ENCODE results near the gene CCNY. TPM values are rescaled to one million over a fixed set of nuclear protein-coding genes. Genes with fewer than 3 reads are reported as not detected.
A peak's percentile ranks its signal among the peaks of the same experiment; 100 is the strongest.
"Not testable (repeated sequence)": the region's sequence is repeated elsewhere in the genome, so short reads cannot be mapped to it uniquely, and the experiment has no call there.

Gene CCNY
- total RNA-seq (ENCODE audit: insufficient read depth, low replicate concordance), result 44.3 TPM

GRCh38 chr10:35336084-35336831, at the start of gene CCNY:
CCNY (plus strand) TSS chr10:35336509; CDS start chr10:35337054, 545 bp downstream.
- DNase-seq (ENCODE audit: low spot score), result peak; percentile 82

DNA sequence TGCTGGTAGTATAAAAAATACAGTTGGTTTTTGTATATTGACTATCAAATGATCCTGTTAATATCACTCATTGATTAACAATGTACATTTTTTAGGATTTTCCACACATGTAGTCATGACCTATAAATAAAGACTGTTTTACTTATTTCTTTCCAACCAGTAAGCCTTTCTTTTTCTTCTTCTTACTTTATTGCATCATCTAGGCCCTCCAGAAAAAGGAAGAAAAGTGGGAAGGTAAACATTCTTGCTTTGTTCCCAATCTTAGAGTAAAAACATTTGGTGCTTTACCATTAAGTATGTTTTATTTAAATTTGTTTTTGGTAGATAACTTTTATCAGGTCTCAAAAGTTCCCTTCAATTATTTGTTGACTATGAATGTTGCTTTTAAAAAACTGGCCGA, 47.1 kb upstream of the CCNY start:
- DNase-seq (ENCODE audit: low spot score), result no peak

GRCh38 chr10:35294506-35294905, 41.8 kb upstream of the CCNY start:
- DNase-seq (ENCODE audit: low spot score), result no peak

GRCh38 chr10:35299016-35299415, 37.3 kb upstream of the CCNY start:
- peak; percentile 15 for DNase-seq (ENCODE audit: low spot score)

DNA sequence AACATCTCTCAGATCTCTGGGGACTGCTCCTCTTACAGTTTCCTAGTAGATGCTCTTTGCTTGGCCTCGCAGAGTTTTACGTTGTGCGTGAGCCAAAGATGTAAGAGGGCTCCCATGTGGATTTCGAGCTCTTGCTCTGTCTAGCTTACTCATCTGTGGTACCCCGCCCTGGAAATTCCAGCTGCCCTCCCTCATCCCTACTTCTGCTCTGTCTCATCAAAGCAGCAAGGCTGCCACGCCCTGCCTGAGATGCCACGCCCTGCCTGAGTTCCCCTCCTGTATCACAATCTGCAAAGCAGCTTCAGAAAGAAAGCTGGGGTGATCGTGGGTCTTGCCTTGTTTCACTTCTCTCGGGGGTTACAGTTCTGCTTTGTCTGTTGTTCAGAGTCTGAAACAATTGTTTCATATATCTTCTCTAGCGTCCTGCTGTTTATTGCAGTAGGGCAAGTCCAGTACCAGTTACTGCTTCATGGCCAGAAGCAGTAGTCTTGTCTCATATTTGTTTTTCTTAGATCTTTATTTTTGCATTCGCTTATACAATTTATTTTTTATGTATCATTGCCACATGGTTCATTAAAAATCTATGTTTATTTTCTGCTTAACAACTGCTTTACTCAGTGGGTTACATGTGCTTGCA, 36.1 kb upstream of the CCNY start:
- peak; percentile 91 for DNase-seq (ENCODE audit: low spot score)

DNA sequence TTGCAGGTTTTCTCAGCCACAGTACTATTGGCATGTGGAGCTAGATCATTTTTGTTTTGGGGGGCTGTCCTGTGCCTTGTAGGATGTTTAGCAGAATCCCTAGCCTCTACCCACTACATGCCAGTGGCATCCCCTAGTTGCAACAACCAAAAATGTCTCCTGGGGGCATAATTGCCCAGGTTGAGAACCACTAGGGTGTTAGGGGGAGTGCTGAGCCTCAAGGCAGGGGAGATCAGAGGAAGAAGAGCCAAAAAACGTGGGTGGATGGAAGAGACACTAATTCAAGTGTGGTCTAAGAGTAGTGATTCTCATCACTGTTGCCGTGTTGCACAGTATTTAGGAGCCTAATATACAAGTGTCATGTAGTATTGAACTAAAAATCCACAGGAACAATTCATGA, 31.7 kb upstream of the CCNY start:
- no peak for DNase-seq (ENCODE audit: low spot score)

GRCh38 chr10:35306852-35307251, 29.5 kb upstream of the CCNY start:
- peak; percentile 75 for DNase-seq (ENCODE audit: low spot score)

- DNase-seq (ENCODE audit: low spot score), result no peak
Observed at GRCh38 chr10:35307297-35307696, 29.0 kb upstream of the CCNY start.

- DNase-seq (ENCODE audit: low spot score), result no peak
Observed at GRCh38 chr10:35308809-35309208, 27.5 kb upstream of the CCNY start.

DNA sequence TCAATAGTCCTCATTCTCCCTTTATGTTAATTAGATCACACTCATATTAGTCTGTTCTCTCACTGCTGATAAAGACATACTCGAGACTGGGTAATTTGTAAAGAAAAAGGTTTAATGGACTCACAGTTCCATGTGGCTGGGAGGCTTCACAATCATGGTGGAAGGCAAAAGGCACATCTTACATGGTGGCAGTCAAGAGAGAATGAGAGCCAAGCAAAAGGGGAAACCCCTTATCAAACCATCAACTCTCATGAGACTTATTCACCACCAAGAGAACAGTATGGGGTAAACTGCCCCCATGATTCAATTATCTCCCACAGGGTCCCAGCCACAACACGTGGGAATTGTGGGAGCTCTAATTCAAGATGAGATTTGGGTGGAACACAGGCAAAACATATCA, 22.2 kb upstream of the CCNY start:
- not testable (repeated sequence) for DNase-seq (ENCODE audit: low spot score)

- DNase-seq (ENCODE audit: low spot score), result not testable (repeated sequence)
Observed at GRCh38 chr10:35315235-35315634, 21.1 kb upstream of the CCNY start.

DNA sequence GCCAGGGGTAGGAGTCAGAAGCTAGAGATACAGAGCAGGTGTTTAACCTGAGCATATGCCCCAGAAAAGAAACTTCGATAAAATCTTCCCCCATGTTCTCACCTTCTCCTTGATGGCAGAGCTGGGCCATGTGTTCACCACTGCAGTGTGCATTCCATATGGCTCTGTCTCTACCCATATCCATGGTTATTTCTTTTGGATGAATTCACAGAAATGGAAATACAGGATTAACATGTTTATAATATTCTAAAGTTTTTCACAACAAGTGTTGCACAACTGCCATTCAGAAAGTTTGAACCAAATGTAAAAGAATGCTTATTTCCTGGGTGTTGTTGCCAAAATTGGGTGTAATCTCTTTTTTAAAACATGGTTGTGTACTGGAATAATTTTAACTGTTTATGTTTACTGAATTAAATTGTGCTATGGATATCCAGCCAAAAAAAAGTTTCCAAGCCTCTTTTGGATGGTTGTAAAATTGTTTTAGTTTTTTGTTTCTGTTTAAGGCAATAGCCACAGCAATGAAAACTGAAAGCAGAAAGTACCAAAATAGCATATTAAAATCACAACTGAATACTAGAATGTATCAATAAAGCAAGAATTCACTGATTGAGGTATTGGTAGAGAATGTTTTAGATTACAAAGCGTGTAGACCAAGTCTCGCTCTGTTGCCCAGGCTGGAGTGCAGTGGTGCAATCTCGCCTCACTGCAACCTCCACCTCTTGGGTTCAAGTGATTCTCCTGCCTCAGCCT, 19.9 kb upstream of the CCNY start:
- no peak for DNase-seq (ENCODE audit: low spot score)

DNA sequence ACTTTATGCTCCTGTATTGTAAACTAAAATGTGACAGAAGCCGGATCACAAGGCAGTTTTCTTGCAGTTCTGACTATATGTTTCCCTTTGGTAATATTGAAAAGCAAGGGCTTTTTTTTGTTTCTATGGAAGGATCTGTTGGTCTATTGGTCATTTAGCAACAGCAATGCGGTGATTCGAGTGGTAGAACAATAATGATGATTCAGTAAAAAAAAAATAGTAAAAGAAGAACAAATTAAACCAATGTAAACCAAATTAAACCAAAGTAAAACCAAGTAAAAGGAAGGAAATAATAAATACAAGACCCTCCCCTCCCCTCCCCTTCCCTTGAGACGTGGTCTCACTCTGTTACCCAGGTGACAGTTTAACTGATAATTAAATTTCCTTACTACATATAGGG, 17.8 kb upstream of the CCNY start:
- no peak for DNase-seq (ENCODE audit: low spot score)

- DNase-seq (ENCODE audit: low spot score), result no peak
Observed at GRCh38 chr10:35320341-35320740, 16.0 kb upstream of the CCNY start.

- DNase-seq (ENCODE audit: low spot score), result no peak
Observed at GRCh38 chr10:35322636-35323035, 13.7 kb upstream of the CCNY start.

GRCh38 chr10:35324196-35324595, 12.1 kb upstream of the CCNY start:
- DNase-seq (ENCODE audit: low spot score), result no peak

- DNase-seq (ENCODE audit: low spot score), result no peak
Observed at GRCh38 chr10:35326466-35327235, 9.7 kb upstream of the CCNY start.

- DNase-seq (ENCODE audit: low spot score), result no peak
Observed at GRCh38 chr10:35327790-35328403, 8.4 kb upstream of the CCNY start.

- no peak for DNase-seq (ENCODE audit: low spot score)
Observed at GRCh38 chr10:35328404-35329037, 7.8 kb upstream of the CCNY start.

DNA sequence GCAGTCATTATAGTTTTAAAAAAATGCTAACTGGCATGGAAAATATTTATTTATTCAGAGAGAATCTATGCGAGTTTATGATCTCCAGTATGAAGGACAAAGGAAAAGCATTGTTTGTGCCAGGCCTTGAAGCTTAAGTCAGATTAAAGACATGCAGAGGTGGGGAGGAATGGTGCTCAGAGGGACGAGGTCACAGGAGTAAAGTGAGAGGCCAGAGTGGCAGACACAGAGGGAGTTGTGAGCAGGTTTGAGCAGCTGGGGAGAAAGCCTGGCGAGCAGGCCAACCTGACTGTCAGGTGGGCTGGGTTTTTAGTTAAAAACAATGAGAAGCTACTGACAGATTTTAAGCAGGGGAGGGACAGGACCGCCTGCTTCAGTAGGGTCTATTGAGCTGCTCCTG, 6.8 kb upstream of the CCNY start:
- no peak for DNase-seq (ENCODE audit: low spot score)

Measured in umbilical cord (tissue), 2 donors.